H1 (cell line): ENCODE results near the gene CCDC183. TPM values are rescaled to one million over a fixed set of nuclear protein-coding genes. Genes with fewer than 3 reads are reported as not detected.

Experiments used
- CTCF ChIA-PET: fragments of 300-600 bp; sonication (Branson Sonifier 250); formaldehyde crosslinking; loops from one replicate; lab custom pipeline; 2021; ENCODE audit not compliant: partially characterized antibody; lab: Charles Lee
- POLR2A ChIA-PET: fragments of 300-600 bp; sonication (Branson Sonifier 250); formaldehyde crosslinking; loops from one replicate; lab custom pipeline; 2021; ENCODE audit warnings: inconsistent platforms; ENCODE audit not compliant: partially characterized antibody; lab: Charles Lee
- DNase-seq, 2 experiments: peaks; one replicate each; pipeline versions ENCODE4 v3.0.0 to v3.0.0-alpha.2; 2010 to 2022; ENCODE audit warnings: low spot score in 2 of 2, low read depth in 1 of 2, mixed read lengths in 1 of 2
- FAIRE-seq: peaks from 2 replicates; lab custom pipeline; 2011; peaks lifted over from hg19 to GRCh38; lab: Jason Lieb, UNC
- H2AFZ ChIP-seq: 2 replicates; pipeline ENCODE4 v1.8.1; 2012; ENCODE audit warnings: low read length, inconsistent platforms
- H2AK5ac ChIP-seq: 2 replicates; pipeline ENCODE4 v1.6.1; 2013; ENCODE audit warnings: low read depth, low read length
- H2BK120ac ChIP-seq: replicated peaks from 2 replicates; pipeline ENCODE3; 2013; ENCODE audit warnings: low read depth, low read length, inconsistent platforms
- H2BK12ac ChIP-seq: 2 replicates; pipeline ENCODE4 v1.6.1; 2013; ENCODE audit warnings: low read depth, low read length
- H2BK15ac ChIP-seq: 2 replicates; pipeline ENCODE4 v1.6.1; 2013; ENCODE audit warnings: low read length
- H2BK20ac ChIP-seq: 2 replicates; pipeline ENCODE4 v1.6.1; 2013; ENCODE audit warnings: low read length
- H2BK5ac ChIP-seq: 2 replicates; pipeline ENCODE4 v1.6.1; 2013; ENCODE audit warnings: low read depth, low read length
- H3K14ac ChIP-seq: 2 replicates; pipeline ENCODE4 v1.6.1; 2013; ENCODE audit warnings: inconsistent platforms; ENCODE audit not compliant: insufficient read length
- H3K18ac ChIP-seq: 2 replicates; pipeline ENCODE4 v1.6.1; 2013; ENCODE audit warnings: low read length; ENCODE audit errors: extremely low read depth
- H3K23ac ChIP-seq: 2 replicates; pipeline ENCODE4 v1.6.1; 2013; ENCODE audit warnings: inconsistent platforms; ENCODE audit not compliant: insufficient read length
- H3K23me2 ChIP-seq: 2 replicates; pipeline ENCODE4 v1.6.1; 2013; ENCODE audit warnings: low read depth, low read length
- H3K27ac ChIP-seq: 2 replicates; pipeline ENCODE4 v1.6.1; 2011; ENCODE audit warnings: low read depth, low read length, inconsistent platforms
- H3K27me3 ChIP-seq, 4 experiments: replicated peaks in 1 of 4; 1 replicate in 1 of 4; 2 replicates in 3 of 4; pipeline versions ENCODE4 v1.6.1 to v1.8.1; 2011 to 2013; ENCODE audit warnings: low read length in 3 of 4, mild to moderate bottlenecking in 3 of 4, inconsistent platforms in 2 of 4, mixed read lengths in 2 of 4, moderate library complexity in 1 of 4; ENCODE audit not compliant: control insufficient read depth in 3 of 4, insufficient read depth in 3 of 4; ENCODE audit errors: extremely low read depth in 1 of 4
- H3K36me3 ChIP-seq, 4 experiments: 2 replicates each; pipeline versions ENCODE4 v1.6.1 to v1.8.1; 2011 to 2013; ENCODE audit warnings: mild to moderate bottlenecking in 4 of 4, low read length in 3 of 4, moderate library complexity in 2 of 4, control low read depth in 1 of 4, inconsistent platforms in 1 of 4; ENCODE audit not compliant: insufficient read depth in 4 of 4, control insufficient read depth in 2 of 4
- H3K4ac ChIP-seq: replicated peaks from 2 replicates; pipeline ENCODE3; 2013; ENCODE audit warnings: low read length, low read depth, mixed read lengths, inconsistent platforms; ENCODE audit not compliant: insufficient read length
- H3K4me1 ChIP-seq, 4 experiments: replicated peaks in 1 of 4; 1 replicate in 1 of 4; 2 replicates in 3 of 4; pipeline versions ENCODE4 v1.6.1 to v1.8.1; 2011 to 2013; ENCODE audit warnings: low read length in 3 of 4, inconsistent platforms in 2 of 4, mixed read lengths in 1 of 4; ENCODE audit not compliant: insufficient read depth in 4 of 4, control insufficient read depth in 3 of 4
- H3K4me2 ChIP-seq, 2 experiments: 2 replicates each; pipeline versions ENCODE4 v1.6.1 to v1.8.1; 2011 to 2013; ENCODE audit warnings: low read depth in 2 of 2, low read length in 2 of 2, control low read depth in 1 of 2, inconsistent platforms in 1 of 2, mild to moderate bottlenecking in 1 of 2; ENCODE audit not compliant: insufficient read depth in 1 of 2
- H3K4me3 ChIP-seq, 4 experiments: fragments of 200-600, 300-600 bp in 1 of 4; sonication (generic), shearing (Covaris generic), sonication (Bioruptor Twin) in 1 of 4; 2 replicates each; pipeline versions ENCODE4 v1.5.1 to v1.8.1; 2011 to 2016; ENCODE audit warnings: low read length in 4 of 4, low read depth in 3 of 4, control low read depth in 2 of 4, inconsistent platforms in 2 of 4, mild to moderate bottlenecking in 2 of 4, mixed read lengths in 1 of 4, moderate library complexity in 1 of 4; ENCODE audit not compliant: insufficient read depth in 2 of 4; ENCODE audit errors: extremely low read depth in 1 of 4
- H3K56ac ChIP-seq: replicated peaks from 2 replicates; pipeline ENCODE3; 2013; ENCODE audit warnings: low read depth, mild to moderate bottlenecking, mixed read lengths, low read length, inconsistent platforms; ENCODE audit not compliant: insufficient read length
- H3K79me1 ChIP-seq: 2 replicates; pipeline ENCODE4 v1.6.1; 2013; ENCODE audit warnings: low read depth, low read length, control low read depth
- H3K79me2 ChIP-seq, 2 experiments: 2 replicates each; pipeline versions ENCODE4 v1.6.1 to v1.8.1; 2012 to 2013; ENCODE audit warnings: low read length in 2 of 2, mild to moderate bottlenecking in 2 of 2, inconsistent platforms in 1 of 2; ENCODE audit not compliant: insufficient read depth in 2 of 2, control insufficient read depth in 1 of 2
- H3K9ac ChIP-seq, 4 experiments: replicated peaks in 1 of 4; 1 replicate in 1 of 4; 2 replicates in 3 of 4; pipeline versions ENCODE4 v1.6.1 to v1.8.1; 2011 to 2013; ENCODE audit warnings: low read depth in 3 of 4, low read length in 3 of 4, control low read depth in 2 of 4, mild to moderate bottlenecking in 2 of 4, moderate library complexity in 2 of 4, inconsistent platforms in 1 of 4; ENCODE audit errors: extremely low read depth in 1 of 4
- H3K9me3 ChIP-seq, 2 experiments: 2 replicates each; pipeline versions ENCODE4 v1.6.1 to v1.8.1; 2012 to 2013; ENCODE audit warnings: mild to moderate bottlenecking in 2 of 2, moderate library complexity in 2 of 2, control low read depth in 1 of 2, inconsistent platforms in 1 of 2, low read depth in 1 of 2, low read length in 1 of 2, mixed read lengths in 1 of 2; ENCODE audit not compliant: insufficient read depth in 2 of 2
- H4K20me1 ChIP-seq, 2 experiments: replicated peaks in 1 of 2; 2 replicates each; pipeline versions ENCODE3 to v1.8.1; 2011 to 2013; ENCODE audit warnings: inconsistent platforms in 2 of 2, low read length in 2 of 2, mild to moderate bottlenecking in 1 of 2; ENCODE audit not compliant: insufficient read depth in 2 of 2, control insufficient read depth in 1 of 2
- H4K5ac ChIP-seq: 2 replicates; pipeline ENCODE4 v1.6.1; 2013; ENCODE audit warnings: low read length, low read depth, mixed read lengths, inconsistent platforms; ENCODE audit not compliant: insufficient read length
- H4K8ac ChIP-seq: 2 replicates; pipeline ENCODE4 v1.8.0; 2013; ENCODE audit warnings: mild to moderate bottlenecking, moderate library complexity, low read length, inconsistent platforms; ENCODE audit not compliant: insufficient read depth; ENCODE audit errors: extremely low read depth
- H4K91ac ChIP-seq: replicated peaks from 2 replicates; pipeline ENCODE3; 2013; ENCODE audit warnings: low read length, mixed read lengths, inconsistent platforms; ENCODE audit not compliant: insufficient read length
- ASH2L ChIP-seq: fragments of 200-600, 300-600 bp; sonication (generic); IDR thresholded peaks from one replicate; pipeline ENCODE4 v1.7.1; 2017; ENCODE audit warnings: low read length
- CBX8 ChIP-seq: fragments of 300-800, 300-1000 bp; sonication (generic); IDR thresholded peaks from 2 replicates; pipeline ENCODE4 v1.7.1; 2016; ENCODE audit warnings: low read depth, low read length, borderline replicate concordance
- CTBP2 ChIP-seq: IDR thresholded peaks from 2 replicates; pipeline ENCODE4 v1.7.0; 2011; ENCODE audit warnings: borderline replicate concordance, mild to moderate bottlenecking, moderate library complexity, mixed read lengths, low read length; ENCODE audit not compliant: insufficient read depth, insufficient read length
- FOSL1 ChIP-seq: IDR thresholded peaks from 2 replicates; pipeline ENCODE4 v1.6.1; 2011; ENCODE audit warnings: mild to moderate bottlenecking, low read depth, low read length, moderate library complexity; ENCODE audit not compliant: insufficient read depth
- GABPA ChIP-seq: IDR thresholded peaks from 2 replicates; pipeline ENCODE4 v1.6.1; 2011; ENCODE audit warnings: mild to moderate bottlenecking, low read length, moderate library complexity, borderline replicate concordance; ENCODE audit not compliant: insufficient read depth
- HDAC6 ChIP-seq: IDR thresholded peaks from one replicate; pipeline ENCODE4 v1.7.1; 2012; ENCODE audit warnings: low read depth, mild to moderate bottlenecking, inconsistent platforms, low read length, moderate library complexity
- KDM5A ChIP-seq: fragments of 200-600 bp; IDR thresholded peaks from 2 replicates; pipeline ENCODE4 v1.7.1; 2012; ENCODE audit warnings: mild to moderate bottlenecking, low read length, inconsistent platforms, mixed read lengths
- NANOG ChIP-seq: IDR thresholded peaks from 2 replicates; pipeline ENCODE4 v1.6.1; 2011; ENCODE audit warnings: low read length, low read depth, mild to moderate bottlenecking, inconsistent platforms; ENCODE audit not compliant: insufficient read depth, poor library complexity, severe bottlenecking
- POLR2AphosphoS5 ChIP-seq: IDR thresholded peaks from 2 replicates; pipeline ENCODE4 v1.6.1; 2011; ENCODE audit warnings: low read depth, low read length
- RNF2 ChIP-seq: fragments of 200-900, 300-1000 bp; sonication (generic); IDR thresholded peaks from 2 replicates; pipeline ENCODE4 v1.7.1; 2016; ENCODE audit warnings: borderline replicate concordance, low read depth, mild to moderate bottlenecking, antibody characterized with exemption, low read length; ENCODE audit not compliant: poor library complexity, severe bottlenecking; ENCODE audit errors: missing control alignments
- SP4 ChIP-seq: IDR thresholded peaks from 2 replicates; pipeline ENCODE4 v1.6.1; 2012; ENCODE audit warnings: low read length, inconsistent platforms
- TEAD4 ChIP-seq: IDR thresholded peaks from 2 replicates; pipeline ENCODE4 v1.6.1; 2012; ENCODE audit warnings: low read depth, low read length, inconsistent platforms, mixed read lengths
- whole genome bisulfite sequencing, 2 experiments: shearing (Covaris generic) in 1 of 2; methylation state at CpG; one replicate each; pipeline versions ENCODE4 v1.1.6 to v1.1.7; 2013 to 2015; ENCODE audit warnings: low lambda C conversion rate in 2 of 2, mixed read lengths in 2 of 2, inconsistent platforms in 1 of 2, low coverage in 1 of 2, missing lambda C conversion rate in 1 of 2; ENCODE audit not compliant: insufficient replicate concordance in 2 of 2, insufficient coverage in 1 of 2, insufficient read length in 1 of 2; ENCODE audit errors: extremely low coverage in 1 of 2, missing lambda C conversion rate in 1 of 2; 5-methylcytosine and 5-hydroxymethylcytosine counted together
- polyA plus RNA-seq, 7 experiments: library from polyadenylated mRNA; depleted of rRNA in 3 of 7; stranded (reverse) in 5 of 7; unstranded in 2 of 7; fragments of >200 nt in 5 of 7; fragments of 200-250 nt in 2 of 7; gene quantifications; 1 replicate in 5 of 7; 2 replicates in 1 of 7; 4 replicates in 1 of 7; pipeline versions ENCODE4 v1.2.1 to v1.2.3, GENCODE V29; 2011 to 2013; ENCODE audit warnings: missing spikeins in 2 of 7, mixed read lengths in 2 of 7
- total RNA-seq: library from RNA; stranded (reverse); fragmentation: NEBNext Ultra II Directional; extraction: Animal tissue kit (Norgen Biotek cat#: 25700); gene quantifications from 2 replicates; pipeline ENCODE4 v1.2.1, GENCODE V29; 2021
- TF ChIP-seq, protein P1 (sequence below): IDR thresholded peaks from 2 replicates; pipeline ENCODE4 v1.6.1; 2012; ENCODE audit warnings: inconsistent platforms

The CCDC183 gene
- total and polyA plus RNA-seq, 2 of the 8 experiments (the other 6 are each of a cell fraction or from before 2014, with no cell fraction given) = 0.51 to 1.6 TPM

DNA sequence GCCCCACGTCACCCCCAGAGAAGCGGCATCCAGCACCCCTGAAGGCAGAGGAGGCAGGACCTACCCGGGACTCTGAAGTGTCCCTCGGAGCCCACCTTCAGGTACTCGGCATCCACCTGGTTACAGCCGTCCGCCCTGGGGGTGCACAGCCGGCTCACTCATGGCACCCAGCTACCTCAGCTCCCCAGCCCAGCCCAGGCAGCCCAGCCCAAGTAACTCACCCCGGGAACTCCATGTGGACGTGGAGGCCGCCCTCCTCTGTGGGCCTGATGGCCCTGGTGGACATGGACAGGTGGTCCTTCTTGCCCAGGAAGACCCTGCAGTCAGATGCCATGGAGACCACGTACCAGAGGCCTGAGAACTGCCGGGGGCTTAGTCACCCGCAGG is 32.5 kb upstream of the CCDC183 start:
- Histone ChIP-seq H3K9ac (no peak overlapping the region), H3K23me2 (no peaks in the 10 kb centered on the region; the same call in 1 of the 2 replicates), H3K23ac (no peak overlapping the region), H2BK120ac (no peak overlapping the region), H3K36me3 (no peaks in the 10 kb centered on the region), H3K4me1 (peaks cover 0 to 13% (median 6%) of the 10 kb centered on the region in 4 experiments; a peak in 4 of 7 replicates), H2AFZ (no peak overlapping the region), H3K27me3 (no peaks in the 10 kb centered on the region; a peak in 2 of 7 replicates), H3K27ac (no peak overlapping the region), H3K4me3 (peak overlapping the region in 1 of 4 experiments; percentile 44; a peak in 2 of 8 replicates), H2BK20ac (no peak overlapping the region), H3K18ac (no peak overlapping the region; the same call in 1 of the 2 replicates), H3K4me2 (peak overlapping the region; percentile 65 to 69), H3K79me2 (no peaks in the 10 kb centered on the region), H4K20me1 (no peaks in the 10 kb centered on the region), H3K9me3 (no peaks in the 10 kb centered on the region), H4K5ac (no peak overlapping the region), H2BK12ac (peak overlapping the region; percentile 80; the same call in 1 of the 2 replicates), H4K91ac (no peak overlapping the region), H3K79me1 (no peaks in the 10 kb centered on the region), H2BK15ac (peak overlapping the region; percentile 18; the same call in 1 of the 2 replicates), H3K56ac (no peak overlapping the region), H3K4ac (no peak overlapping the region), H3K14ac (no peak overlapping the region), H2AK5ac (no peak overlapping the region), H2BK5ac (no peak overlapping the region; the same call in 1 of the 2 replicates), H4K8ac (no peak overlapping the region; the same call in 1 of the 2 replicates)
- ChIA-PET POLR2A (no interaction called here), CTCF (interaction anchor here (1.4 to 8.5 kb wide), 3 partner anchors 13 to 23 kb away, joined by 4 to 88 read pairs (median 8); no protein-coding TSS in a partner anchor)
- FAIRE-seq = no peak
- WGBS, 2 experiments = 87% methylated on average over 12 of the region's 14 CpGs; no CpG with 5 or more reads in 1 of the 2 experiments
- peak in 1 of 2 experiments; percentile 49 for DNase-seq
- TF ChIP-seq NANOG (no peak), FOSL1 (no peak), SP4 (no peak), TEAD4 (no peak), HDAC6 (no peak), CBX8 (no peak), POLR2AphosphoS5 (no peak), ASH2L (no peak), GABPA (no peak), RNF2 (no peak), KDM5A (no peak), CTBP2 (no peak)
- TF ChIP-seq, protein P1, sequence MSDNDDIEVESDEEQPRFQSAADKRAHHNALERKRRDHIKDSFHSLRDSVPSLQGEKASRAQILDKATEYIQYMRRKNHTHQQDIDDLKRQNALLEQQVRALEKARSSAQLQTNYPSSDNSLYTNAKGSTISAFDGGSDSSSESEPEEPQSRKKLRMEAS = no peak
